Natural killer cell (primary cell): ENCODE data around the gene ENOX2. TPM values are rescaled to one million over a fixed set of nuclear protein-coding genes. Genes with fewer than 3 reads are reported as not detected.

Experiments used
- ATAC-seq, 3 donors: fragments of 150-1000 bp in 2 of 3; fragments of 200-7000 bp in 1 of 3; cut with Tn5 transposase; 1 replicate in 1 of 3; 2 replicates in 2 of 3; pipeline ENCODE4 v1.10.0; 2021; ENCODE audit warnings: mild to moderate bottlenecking in 2 of 3, moderate library complexity in 2 of 3
- DNase-seq, 2 donors: peaks; one replicate each; pipeline versions ENCODE4 v3.0.0 to v3.0.0-alpha.2; 2013 to 2021; ENCODE audit warnings: mixed read lengths in 1 of 2
- H3K27ac ChIP-seq: one replicate; pipeline ENCODE4 v1.5.1; 2013; ENCODE audit warnings: mild to moderate bottlenecking, low read length
- H3K27me3 ChIP-seq: one replicate; pipeline ENCODE4 v1.6.1; 2013; ENCODE audit warnings: low read length; ENCODE audit not compliant: control insufficient read depth, insufficient read depth
- H3K36me3 ChIP-seq: one replicate; pipeline ENCODE4 v1.6.1; 2013; ENCODE audit warnings: low read length; ENCODE audit not compliant: control insufficient read depth, insufficient read depth
- H3K4me1 ChIP-seq: one replicate; pipeline ENCODE4 v1.6.1; 2013; ENCODE audit warnings: low read length; ENCODE audit not compliant: control insufficient read depth, insufficient read depth
- H3K4me3 ChIP-seq: one replicate; pipeline ENCODE4 v1.5.1; 2013; ENCODE audit warnings: low read length
- H3K9me3 ChIP-seq: one replicate; pipeline ENCODE4 v1.6.1; 2013; ENCODE audit warnings: low read length; ENCODE audit not compliant: control insufficient read depth, insufficient read depth
- H3K27ac Mint-ChIP-seq, 2 donors: one replicate each; pipeline ENCODE4 v1.8.0; 2022; ENCODE audit warnings: mild to moderate bottlenecking in 2 of 2, mixed read lengths in 2 of 2, moderate library complexity in 1 of 2
- H3K27me3 Mint-ChIP-seq, 2 donors: one replicate each; pipeline ENCODE4 v1.8.0; 2022; ENCODE audit warnings: low read depth in 2 of 2, mixed read lengths in 2 of 2
- H3K36me3 Mint-ChIP-seq: one replicate; pipeline ENCODE4 v1.8.0; 2022; ENCODE audit warnings: mixed read lengths
- H3K4me1 Mint-ChIP-seq, 2 donors: one replicate each; pipeline ENCODE4 v1.8.0; 2022; ENCODE audit warnings: mixed read lengths in 2 of 2
- H3K4me3 Mint-ChIP-seq: one replicate; pipeline ENCODE4 v1.8.0; 2022; ENCODE audit warnings: mild to moderate bottlenecking, moderate library complexity, mixed read lengths
- H3K9me3 Mint-ChIP-seq, 2 donors: one replicate each; pipeline ENCODE4 v1.8.0; 2022; ENCODE audit warnings: mixed read lengths in 2 of 2
- WGBS: methylation state at CpG from one replicate; pipeline ENCODE4 v1.1.7; 2013; ENCODE audit warnings: missing lambda C conversion rate; ENCODE audit not compliant: insufficient coverage; 5-methylcytosine and 5-hydroxymethylcytosine counted together
- intact Hi-C: fragments of 100-400 bp; cut with micrococcal nuclease; formaldehyde crosslinking; loops from one replicate; pipeline ENCODE4 v1.14.2; 2022
- total RNA-seq, 4 donors: library from RNA; stranded (reverse); fragments of 120-200 nt in 1 of 4; gene quantifications; one replicate each; pipeline versions ENCODE4 v1.2.3 to v1.2.4, GENCODE V29; 2013 to 2022
- TF ChIP-seq, protein P1 (sequence below): fragments of 200-600 bp; IDR thresholded peaks from one replicate; pipeline ENCODE4 v1.8.0; 2022; ENCODE audit warnings: antibody characterized with exemption

The ENOX2 gene
- total RNA-seq, 3 donors from 2014 or later (not counting 1 experiment from before 2014, with no cell fraction given) = 9.3 to 14.7 (median 13.3) TPM

DNA sequence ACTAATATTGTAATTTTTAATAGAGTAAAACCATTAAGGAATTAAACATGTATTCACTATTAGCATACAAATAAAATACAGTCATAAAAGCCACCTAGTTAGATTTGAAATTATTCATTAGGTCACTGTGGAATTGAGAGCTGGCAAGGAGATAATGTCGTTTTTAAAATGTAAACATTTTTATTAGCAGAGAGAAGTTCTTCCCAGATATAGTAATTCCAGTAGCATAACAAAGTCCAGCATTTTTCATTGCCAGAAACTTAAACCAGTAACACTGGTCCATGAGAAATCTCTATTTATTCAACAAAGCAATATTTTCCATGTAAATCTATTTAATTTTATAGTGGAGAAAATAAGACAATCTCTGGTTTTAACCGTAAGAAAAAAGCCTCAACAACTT lies 17.5 kb downstream of the ENOX2 start:
- Mint-ChIP-seq H3K9me3 (no peaks in the 10 kb centered on the region), H3K36me3 (no peaks in the 10 kb centered on the region), H3K4me1 (no peaks in the 10 kb centered on the region), H3K27ac (no peak overlapping the region), H3K4me3 (no peak overlapping the region), H3K27me3 (no peaks in the 10 kb centered on the region)
- ATAC-seq (no peak), DNase-seq (no peak)
- H3K27ac ChIP-seq = no peak overlapping the region
- H3K9me3 ChIP-seq = no peaks in the 10 kb centered on the region
- intact Hi-C loops = no loop called here
- no peak overlapping the region for H3K4me3 ChIP-seq
- no peaks in the 10 kb centered on the region for H3K27me3 ChIP-seq
- no CpG with 5 or more reads among the region's 2 CpGs for WGBS
- no peaks in the 10 kb centered on the region for H3K36me3 ChIP-seq
- TF ChIP-seq, protein P1, sequence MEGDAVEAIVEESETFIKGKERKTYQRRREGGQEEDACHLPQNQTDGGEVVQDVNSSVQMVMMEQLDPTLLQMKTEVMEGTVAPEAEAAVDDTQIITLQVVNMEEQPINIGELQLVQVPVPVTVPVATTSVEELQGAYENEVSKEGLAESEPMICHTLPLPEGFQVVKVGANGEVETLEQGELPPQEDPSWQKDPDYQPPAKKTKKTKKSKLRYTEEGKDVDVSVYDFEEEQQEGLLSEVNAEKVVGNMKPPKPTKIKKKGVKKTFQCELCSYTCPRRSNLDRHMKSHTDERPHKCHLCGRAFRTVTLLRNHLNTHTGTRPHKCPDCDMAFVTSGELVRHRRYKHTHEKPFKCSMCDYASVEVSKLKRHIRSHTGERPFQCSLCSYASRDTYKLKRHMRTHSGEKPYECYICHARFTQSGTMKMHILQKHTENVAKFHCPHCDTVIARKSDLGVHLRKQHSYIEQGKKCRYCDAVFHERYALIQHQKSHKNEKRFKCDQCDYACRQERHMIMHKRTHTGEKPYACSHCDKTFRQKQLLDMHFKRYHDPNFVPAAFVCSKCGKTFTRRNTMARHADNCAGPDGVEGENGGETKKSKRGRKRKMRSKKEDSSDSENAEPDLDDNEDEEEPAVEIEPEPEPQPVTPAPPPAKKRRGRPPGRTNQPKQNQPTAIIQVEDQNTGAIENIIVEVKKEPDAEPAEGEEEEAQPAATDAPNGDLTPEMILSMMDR = no peak
- H3K4me1 ChIP-seq = no peaks in the 10 kb centered on the region

DNA sequence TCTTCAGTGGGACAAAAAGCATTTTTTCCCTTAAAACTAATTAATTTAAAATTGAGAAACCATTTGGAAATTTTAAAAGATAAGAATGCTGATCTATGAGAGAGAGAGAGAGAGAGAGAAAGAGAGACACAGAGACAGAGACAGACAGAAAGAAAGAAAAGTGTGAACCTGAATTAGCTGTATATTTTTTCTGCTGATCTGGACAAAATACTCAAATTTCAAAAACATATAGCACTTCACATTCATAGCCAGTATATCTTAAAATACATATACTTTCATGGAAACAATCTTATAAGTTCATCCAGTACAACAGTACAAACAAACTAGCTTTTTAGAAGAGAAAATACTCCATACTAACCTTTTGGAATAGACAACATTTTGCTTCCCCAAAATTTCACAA lies 18.4 kb downstream of the ENOX2 start:
- Mint-ChIP-seq H3K4me1 (no peaks in the 10 kb centered on the region), H3K27me3 (no peaks in the 10 kb centered on the region), H3K4me3 (no peak overlapping the region), H3K9me3 (no peaks in the 10 kb centered on the region), H3K36me3 (no peaks in the 10 kb centered on the region), H3K27ac (no peak overlapping the region)
- Histone ChIP-seq H3K27ac (no peak overlapping the region), H3K4me3 (no peak overlapping the region), H3K27me3 (no peaks in the 10 kb centered on the region), H3K36me3 (no peaks in the 10 kb centered on the region), H3K4me1 (no peaks in the 10 kb centered on the region), H3K9me3 (no peaks in the 10 kb centered on the region)
- TF ChIP-seq, protein P1 = no peak
- intact Hi-C loops = no loop called here
- no peak for DNase-seq
- ATAC-seq = no peak

GRCh38 chrX:130879869-130880268 lies 23.1 kb downstream of the ENOX2 start:
- Histone ChIP-seq H3K4me1 (no peaks in the 10 kb centered on the region), H3K9me3 (no peaks in the 10 kb centered on the region), H3K27me3 (no peaks in the 10 kb centered on the region), H3K36me3 (no peaks in the 10 kb centered on the region), H3K27ac (no peak overlapping the region), H3K4me3 (no peak overlapping the region)
- no peak overlapping the region for H3K4me3 Mint-ChIP-seq
- H3K27ac Mint-ChIP-seq = no peak overlapping the region
- no peaks in the 10 kb centered on the region for H3K36me3 Mint-ChIP-seq
- intact Hi-C loops = no loop called here
- TF ChIP-seq, protein P1 = no peak
- peaks cover 0 to 7% of the 10 kb centered on the region in 2 donors for H3K27me3 Mint-ChIP-seq
- H3K4me1 Mint-ChIP-seq = peaks cover 7 to 17% of the 10 kb centered on the region in 2 donors
- 92% methylated on average over 1 of the region's 2 CpGs for WGBS
- no peaks in the 10 kb centered on the region for H3K9me3 Mint-ChIP-seq
- DNase-seq (no peak), ATAC-seq (no peak)
